Measurements from ENCODE around the gene RWDD2A.

DNA sequence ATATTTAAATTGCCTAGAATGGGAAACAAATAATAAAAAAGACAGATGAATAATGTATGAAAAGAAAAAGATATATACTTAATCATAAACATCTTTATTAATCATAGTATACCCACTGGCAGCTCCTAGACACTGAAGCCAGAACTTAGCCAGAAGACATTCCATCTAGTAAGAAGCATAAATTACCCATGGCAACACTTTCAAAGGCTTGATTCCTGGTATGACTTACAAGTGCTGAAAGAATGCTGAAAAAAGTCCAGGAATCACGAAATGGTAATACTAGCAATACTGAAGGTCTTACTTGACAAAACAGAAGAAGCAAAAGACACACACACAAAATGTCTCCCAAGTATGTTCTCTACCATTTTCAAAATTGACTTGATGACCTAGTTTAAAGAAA lies 38.0 kb downstream of the RWDD2A start:
- TF ChIP-seq, protein P1, sequence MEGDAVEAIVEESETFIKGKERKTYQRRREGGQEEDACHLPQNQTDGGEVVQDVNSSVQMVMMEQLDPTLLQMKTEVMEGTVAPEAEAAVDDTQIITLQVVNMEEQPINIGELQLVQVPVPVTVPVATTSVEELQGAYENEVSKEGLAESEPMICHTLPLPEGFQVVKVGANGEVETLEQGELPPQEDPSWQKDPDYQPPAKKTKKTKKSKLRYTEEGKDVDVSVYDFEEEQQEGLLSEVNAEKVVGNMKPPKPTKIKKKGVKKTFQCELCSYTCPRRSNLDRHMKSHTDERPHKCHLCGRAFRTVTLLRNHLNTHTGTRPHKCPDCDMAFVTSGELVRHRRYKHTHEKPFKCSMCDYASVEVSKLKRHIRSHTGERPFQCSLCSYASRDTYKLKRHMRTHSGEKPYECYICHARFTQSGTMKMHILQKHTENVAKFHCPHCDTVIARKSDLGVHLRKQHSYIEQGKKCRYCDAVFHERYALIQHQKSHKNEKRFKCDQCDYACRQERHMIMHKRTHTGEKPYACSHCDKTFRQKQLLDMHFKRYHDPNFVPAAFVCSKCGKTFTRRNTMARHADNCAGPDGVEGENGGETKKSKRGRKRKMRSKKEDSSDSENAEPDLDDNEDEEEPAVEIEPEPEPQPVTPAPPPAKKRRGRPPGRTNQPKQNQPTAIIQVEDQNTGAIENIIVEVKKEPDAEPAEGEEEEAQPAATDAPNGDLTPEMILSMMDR (conservative IDR thresholded peaks at IDR 0.05; ENCODE audit: low read length) = no peak
- no peak for TF ChIP-seq EZH2phosphoT487 (IDR thresholded peaks at IDR 0.05; ENCODE audit: borderline replicate concordance, low read depth, low read length)

Measured in OCI-LY7 (cell line).